HG02798 (cell line): ENCODE measurements around the gene VCL.
"Not testable (repeated sequence)": the region's sequence is repeated elsewhere in the genome, so short reads cannot be mapped to it uniquely, and the experiment has no call there.

Source experiments
- ATAC-seq: cut with Tn5 transposase; IDR thresholded peaks from one replicate; pipeline ENCODE4 v1.9.1; 2021; ENCODE audit warnings: mild to moderate bottlenecking; ENCODE audit not compliant: unreplicated experiment, poor library complexity

VCL gene

GRCh38 chr10:73997787-73998622 is at the start of gene VCL:
VCL (plus strand) TSS chr10:73998116; CDS start chr10:73998208, 92 bp downstream.
- peak; percentile 97 for ATAC-seq

GRCh38 chr10:73948947-73949633 is 48.8 kb upstream of the VCL start:
- no peak for ATAC-seq

- no peak for ATAC-seq
These were observed 47.6 kb upstream of the VCL start for GRCh38 chr10:73950155-73950948.

- no peak for ATAC-seq
These were observed 44.3 kb upstream of the VCL start for GRCh38 chr10:73953665-73954064.

GRCh38 chr10:73954737-73955136 is 43.2 kb upstream of the VCL start:
- ATAC-seq = no peak

GRCh38 chr10:73955719-73956118 is 42.2 kb upstream of the VCL start:
- no peak for ATAC-seq

- peak; percentile 38 for ATAC-seq
These were observed 41.2 kb upstream of the VCL start for GRCh38 chr10:73956476-73957359.

- peak; percentile 53 for ATAC-seq
These were observed 38.3 kb upstream of the VCL start for GRCh38 chr10:73959484-73960243.

GRCh38 chr10:73962386-73962785 is 35.5 kb upstream of the VCL start:
- no peak for ATAC-seq

GRCh38 chr10:73963533-73963932 is 34.4 kb upstream of the VCL start:
- ATAC-seq = not testable (repeated sequence)

GRCh38 chr10:73964743-73965142 is 33.2 kb upstream of the VCL start:
- no peak for ATAC-seq

- ATAC-seq = not testable (repeated sequence)
These were observed 32.5 kb upstream of the VCL start for GRCh38 chr10:73965267-73965889.

GRCh38 chr10:73965890-73966768 is 31.8 kb upstream of the VCL start:
- no peak for ATAC-seq

GRCh38 chr10:73967022-73967429 is 30.9 kb upstream of the VCL start:
- no peak for ATAC-seq

GRCh38 chr10:73967544-73967943 is 30.4 kb upstream of the VCL start:
- no peak for ATAC-seq

GRCh38 chr10:73968098-73968521 is 29.8 kb upstream of the VCL start:
- ATAC-seq = no peak

- no peak for ATAC-seq
These were observed 28.6 kb upstream of the VCL start for GRCh38 chr10:73969224-73969841.
